ENCODE data around the gene NKD1. TPM values are rescaled to one million over a fixed set of nuclear protein-coding genes. Genes with fewer than 3 reads are reported as not detected.

NKD1 gene
- total and polyA plus RNA-seq, 2 of the 8 experiments (the other 6 are each of a cell fraction or from before 2014, with no cell fraction given), result 0.70 to 4.5 TPM

DNA sequence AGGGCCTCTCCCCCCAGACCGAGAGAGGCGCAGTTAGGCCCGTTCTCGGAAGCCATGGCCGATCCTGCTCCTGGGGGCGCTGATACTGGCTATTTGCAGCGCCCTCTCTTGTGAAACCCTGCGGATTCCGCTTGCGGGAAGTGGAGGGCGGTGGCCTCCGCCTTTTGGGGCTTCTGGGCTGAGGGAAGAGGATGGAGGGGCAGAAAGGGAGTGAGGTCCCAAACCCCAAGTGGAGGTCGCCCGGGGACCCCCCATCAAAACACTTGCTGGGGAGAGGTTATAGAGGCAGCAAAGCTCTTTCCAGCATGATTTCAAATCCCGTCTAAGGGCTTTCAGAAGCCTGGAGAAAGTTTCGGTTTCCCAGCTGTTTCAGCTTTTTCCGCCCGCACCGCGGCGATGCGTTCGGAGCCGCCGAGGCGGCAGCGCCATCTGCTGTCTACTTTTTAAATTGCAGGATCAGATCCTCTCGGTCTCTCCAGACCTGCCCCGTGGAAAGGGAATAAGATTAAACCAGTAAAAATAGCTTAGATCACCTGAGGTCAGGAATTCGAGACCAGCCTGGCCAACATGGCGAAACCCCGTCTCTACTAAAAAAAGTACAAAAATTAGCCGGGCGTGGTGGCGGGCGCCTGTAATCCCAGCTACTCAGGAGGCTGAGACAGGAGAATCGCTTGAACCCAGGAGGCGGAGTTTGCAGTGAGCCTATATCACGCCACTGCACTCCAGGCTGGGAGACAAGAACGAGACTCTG lies 117.1 kb downstream of the NKD1 start (continued):
- TF ChIP-seq CEBPB (IDR thresholded peaks at IDR 0.05; ENCODE audit: low read depth, low read length) (0 out of 2 replicates have a peak, but pooled peaks have one; percentile 27), SAP30 (IDR thresholded peaks at IDR 0.05; ENCODE audit: insufficient read depth, insufficient replicate concordance, low read length) (no peak)

All from H1 (cell line).